Measurements from ENCODE around the gene SNX3. TPM values are rescaled to one million over a fixed set of nuclear protein-coding genes. Genes with fewer than 3 reads are reported as not detected.

Gene SNX3
- total RNA-seq, 1 donor from 2014 or later: 122 TPM

- no peak for DNase-seq (ENCODE audit: low spot score)
- Histone ChIP-seq H3F3A (ENCODE audit: low read depth) (peaks cover 58% of the 10 kb centered on the region), H3K9me3 (ENCODE audit: low read depth) (no peaks in the 10 kb centered on the region), H3K4me2 (no peak overlapping the region), H3K9ac (no peak overlapping the region), H3K4me1 (peaks cover 52% of the 10 kb centered on the region), H3K27ac (no peak overlapping the region), H3K79me2 (ENCODE audit: low read depth) (no peaks in the 10 kb centered on the region), H3K4me3 (no peak overlapping the region), H2AFZ (replicated peaks) (no peak overlapping the region), H3K36me3 (no peaks in the 10 kb centered on the region), H3K27me3 (peaks cover 100% of the 10 kb centered on the region), H4K20me1 (ENCODE audit: low read depth) (peaks cover 97% of the 10 kb centered on the region)
- TF ChIP-seq EZH2 (IDR thresholded peaks at IDR 0.05): no peak
- TF ChIP-seq EZH2phosphoT487 (IDR thresholded peaks at IDR 0.05): no peak
- TF ChIP-seq CTCF (IDR thresholded peaks at IDR 0.05): no peak
- no peaks in the 10 kb centered on the region for H3K9me3 Mint-ChIP-seq
- peaks cover 95% of the 10 kb centered on the region for H3K27me3 Mint-ChIP-seq (ENCODE audit: insufficient read depth, low read depth)
- H3K36me3 Mint-ChIP-seq: no peaks in the 10 kb centered on the region
- H3K27ac Mint-ChIP-seq: no peak overlapping the region
- peaks cover 38% of the 10 kb centered on the region for H3K4me1 Mint-ChIP-seq
- H3K4me3 Mint-ChIP-seq: no peak overlapping the region
These were observed 88.8 kb downstream of the SNX3 start for GRCh38 chr6:108171918-108172516.

GRCh38 chr6:108171291-108171917 is 89.4 kb downstream of the SNX3 start:
- H2AFZ ChIP-seq (replicated peaks): no peak overlapping the region
- no peak for TF ChIP-seq CTCF (IDR thresholded peaks at IDR 0.05)
- TF ChIP-seq EZH2phosphoT487 (IDR thresholded peaks at IDR 0.05): peak; percentile 50
- peak; percentile 88 for TF ChIP-seq EZH2 (IDR thresholded peaks at IDR 0.05)
- no peak overlapping the region for H3K27ac ChIP-seq
- peaks cover 97% of the 10 kb centered on the region for H4K20me1 ChIP-seq (ENCODE audit: low read depth)
- H3K9me3 ChIP-seq (ENCODE audit: low read depth): no peaks in the 10 kb centered on the region
- Mint-ChIP-seq H3K27me3 (ENCODE audit: insufficient read depth, low read depth) (peaks cover 92% of the 10 kb centered on the region), H3K9me3 (no peaks in the 10 kb centered on the region), H3K4me3 (peak overlapping the region; percentile 68), H3K4me1 (peaks cover 40% of the 10 kb centered on the region), H3K27ac (no peak overlapping the region), H3K36me3 (no peaks in the 10 kb centered on the region)
- no peak overlapping the region for H3K9ac ChIP-seq
- no peaks in the 10 kb centered on the region for H3K36me3 ChIP-seq
- peaks cover 57% of the 10 kb centered on the region for H3K4me1 ChIP-seq
- DNase-seq (ENCODE audit: low spot score): peak; percentile 56
- H3K79me2 ChIP-seq (ENCODE audit: low read depth): no peaks in the 10 kb centered on the region
- H3K4me2 ChIP-seq: peak overlapping the region; percentile 83
- peak overlapping the region; percentile 30 for H3K4me3 ChIP-seq
- peaks cover 100% of the 10 kb centered on the region for H3K27me3 ChIP-seq
- H3F3A ChIP-seq (ENCODE audit: low read depth): peaks cover 63% of the 10 kb centered on the region

- Mint-ChIP-seq H3K4me3 (peak overlapping the region; percentile 68), H3K27ac (no peak overlapping the region), H3K9me3 (no peaks in the 10 kb centered on the region), H3K4me1 (peaks cover 40% of the 10 kb centered on the region), H3K27me3 (ENCODE audit: insufficient read depth, low read depth) (peaks cover 93% of the 10 kb centered on the region), H3K36me3 (no peaks in the 10 kb centered on the region)
- Histone ChIP-seq H3K36me3 (no peaks in the 10 kb centered on the region), H3K27ac (no peak overlapping the region), H3K79me2 (ENCODE audit: low read depth) (no peaks in the 10 kb centered on the region), H3K9ac (no peak overlapping the region), H3K9me3 (ENCODE audit: low read depth) (no peaks in the 10 kb centered on the region), H3K4me2 (peak overlapping the region; percentile 83), H3K4me1 (peaks cover 57% of the 10 kb centered on the region), H4K20me1 (ENCODE audit: low read depth) (peaks cover 97% of the 10 kb centered on the region), H3K4me3 (peak overlapping the region; percentile 30), H3K27me3 (peaks cover 100% of the 10 kb centered on the region), H3F3A (ENCODE audit: low read depth) (peaks cover 60% of the 10 kb centered on the region), H2AFZ (replicated peaks) (no peak overlapping the region)
- peak; percentile 43 for DNase-seq (ENCODE audit: low spot score)
- TF ChIP-seq CTCF (IDR thresholded peaks at IDR 0.05): no peak
- TF ChIP-seq EZH2phosphoT487 (IDR thresholded peaks at IDR 0.05): peak; percentile 62
- peak; percentile 82 for TF ChIP-seq EZH2 (IDR thresholded peaks at IDR 0.05)
These were observed 90.2 kb downstream of the SNX3 start for GRCh38 chr6:108170332-108171290.

Data from neural progenitor cell (in vitro differentiated cells).